ENCODE results near the gene CCDC63. TPM values are rescaled to one million over a fixed set of nuclear protein-coding genes. Genes with fewer than 3 reads are reported as not detected.

Gene CCDC63
- total RNA-seq, 2 experiments from 2014 or later, result not detected

DNA sequence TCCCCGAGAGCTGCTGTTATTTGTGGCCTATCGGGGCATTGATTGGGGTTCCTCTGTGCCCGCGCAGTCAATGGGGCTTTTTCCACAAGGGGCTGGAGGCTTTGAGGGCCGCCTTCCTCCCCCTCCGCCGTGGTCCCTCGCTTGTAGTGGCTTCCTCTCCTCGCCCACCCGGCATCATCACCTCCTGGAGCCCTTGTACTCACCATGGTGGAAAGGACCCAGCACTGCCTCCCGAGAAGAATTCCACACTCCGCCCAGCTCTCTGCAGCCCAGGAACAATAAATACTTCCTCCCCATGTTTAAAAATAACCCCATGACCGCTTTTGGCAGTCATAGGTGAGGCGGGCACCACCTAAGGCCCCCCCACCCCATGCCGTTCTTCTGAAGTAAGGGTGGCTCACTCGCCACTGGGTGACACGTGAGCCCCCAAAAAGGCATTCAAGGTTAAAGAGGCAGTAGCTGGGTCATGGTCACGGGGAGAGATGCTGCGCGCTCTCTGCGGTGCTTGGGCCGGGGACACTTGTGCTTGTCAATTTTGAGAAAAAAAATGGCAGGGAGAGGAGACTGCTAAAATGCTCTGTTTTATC is 73.6 kb downstream of the CCDC63 start, which contains the start of gene MYL2:
MYL2 (minus strand) TSS at position 256 of the 587 bp plus-strand sequence; CDS start at position 206, 50 bp downstream.
- no peaks in the 10 kb centered on the region for H3K4me1 Mint-ChIP-seq (ENCODE audit: low read depth)
- no peaks in the 10 kb centered on the region for H3K36me3 Mint-ChIP-seq (ENCODE audit: low read depth)

DNA sequence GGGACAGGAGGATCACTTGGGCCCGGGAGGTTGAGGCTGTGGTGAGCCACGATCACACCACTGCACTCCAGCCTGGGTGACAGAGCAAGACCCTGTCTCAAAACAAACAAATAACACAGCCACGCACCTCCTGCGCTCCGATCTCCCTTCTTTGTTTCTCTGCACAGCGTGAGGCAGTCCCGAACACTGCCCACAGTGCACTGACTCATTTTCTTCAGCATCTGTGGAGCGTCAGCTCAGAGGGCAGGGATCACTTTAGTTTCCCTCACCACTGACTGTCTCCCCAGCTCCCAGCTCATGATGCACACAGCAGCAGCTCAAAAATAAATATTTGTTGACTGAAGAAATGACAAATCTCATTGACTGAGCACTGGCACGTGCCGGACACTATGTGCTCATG is 74.5 kb downstream of the CCDC63 start:
- no peaks in the 10 kb centered on the region for H3K9me3 ChIP-seq (ENCODE audit: control insufficient read depth in 1 of 2, insufficient read depth in 1 of 2, low read length in 2 of 2)
- Mint-ChIP-seq H3K36me3 (ENCODE audit: low read depth) (no peaks in the 10 kb centered on the region), H3K9me3 (no peaks in the 10 kb centered on the region), H3K27ac (no peak overlapping the region), H3K4me1 (ENCODE audit: low read depth) (no peaks in the 10 kb centered on the region), H3K4me3 (no peak overlapping the region), H3K27me3 (peaks cover 17% of the 10 kb centered on the region)
- intact Hi-C loops (cut with DNase I, micrococcal nuclease), result no loop called here
- TF ChIP-seq, protein P1, sequence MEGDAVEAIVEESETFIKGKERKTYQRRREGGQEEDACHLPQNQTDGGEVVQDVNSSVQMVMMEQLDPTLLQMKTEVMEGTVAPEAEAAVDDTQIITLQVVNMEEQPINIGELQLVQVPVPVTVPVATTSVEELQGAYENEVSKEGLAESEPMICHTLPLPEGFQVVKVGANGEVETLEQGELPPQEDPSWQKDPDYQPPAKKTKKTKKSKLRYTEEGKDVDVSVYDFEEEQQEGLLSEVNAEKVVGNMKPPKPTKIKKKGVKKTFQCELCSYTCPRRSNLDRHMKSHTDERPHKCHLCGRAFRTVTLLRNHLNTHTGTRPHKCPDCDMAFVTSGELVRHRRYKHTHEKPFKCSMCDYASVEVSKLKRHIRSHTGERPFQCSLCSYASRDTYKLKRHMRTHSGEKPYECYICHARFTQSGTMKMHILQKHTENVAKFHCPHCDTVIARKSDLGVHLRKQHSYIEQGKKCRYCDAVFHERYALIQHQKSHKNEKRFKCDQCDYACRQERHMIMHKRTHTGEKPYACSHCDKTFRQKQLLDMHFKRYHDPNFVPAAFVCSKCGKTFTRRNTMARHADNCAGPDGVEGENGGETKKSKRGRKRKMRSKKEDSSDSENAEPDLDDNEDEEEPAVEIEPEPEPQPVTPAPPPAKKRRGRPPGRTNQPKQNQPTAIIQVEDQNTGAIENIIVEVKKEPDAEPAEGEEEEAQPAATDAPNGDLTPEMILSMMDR (IDR thresholded peaks at IDR 0.05), result no peak
- no peak for ATAC-seq (ENCODE audit: poor library complexity)
- POLR2A ChIA-PET, result no interaction called here
- H3K27ac ChIP-seq (ENCODE audit: low read depth in 1 of 2, low read length in 2 of 2), result no peak overlapping the region
- CTCF ChIA-PET, result no interaction called here
- H3K36me3 ChIP-seq (ENCODE audit: insufficient read depth, low read length), result no peaks in the 10 kb centered on the region
- H3K4me3 ChIP-seq (ENCODE audit: low read length), result no peak overlapping the region
- no peak for DNase-seq
- H3K27me3 ChIP-seq (ENCODE audit: control insufficient read depth in 1 of 2, insufficient read depth in 2 of 2, low read length in 2 of 2), result no peaks in the 10 kb centered on the region
- no peaks in the 10 kb centered on the region for H3K4me1 ChIP-seq (ENCODE audit: insufficient read depth, low read length)

More for the DNA sequence above, 73.6 kb downstream of the CCDC63 start, which contains the start of gene MYL2:
- H3K27ac ChIP-seq (ENCODE audit: low read depth in 1 of 2, low read length in 2 of 2), result no peak within 1 kb of the TSS
- Mint-ChIP-seq H3K27ac (no peak within 1 kb of the TSS), H3K27me3 (peaks cover 16% of the 10 kb centered on the region), H3K9me3 (no peaks in the 10 kb centered on the region), H3K4me3 (no peak within 1 kb of the TSS)
- CTCF ChIA-PET, result no interaction called here
- H3K4me3 ChIP-seq (ENCODE audit: low read length), result no peak within 1 kb of the TSS
- POLR2A ChIA-PET, result no interaction called here
- H3K27me3 ChIP-seq (ENCODE audit: control insufficient read depth in 1 of 2, insufficient read depth in 2 of 2, low read length in 2 of 2), result no peaks in the 10 kb centered on the region
- ATAC-seq (ENCODE audit: poor library complexity), result no peak
- TF ChIP-seq, protein P1 (IDR thresholded peaks at IDR 0.05), result no peak
- H3K36me3 ChIP-seq (ENCODE audit: insufficient read depth, low read length), result no peaks in the 10 kb centered on the region
- H3K9me3 ChIP-seq (ENCODE audit: control insufficient read depth in 1 of 2, insufficient read depth in 1 of 2, low read length in 2 of 2), result no peaks in the 10 kb centered on the region
- no peak for DNase-seq
- intact Hi-C loops (cut with DNase I, micrococcal nuclease), result no loop called here
- no peaks in the 10 kb centered on the region for H3K4me1 ChIP-seq (ENCODE audit: insufficient read depth, low read length)

- Mint-ChIP-seq H3K9me3 (no peaks in the 10 kb centered on the region), H3K27me3 (peaks cover 17% of the 10 kb centered on the region), H3K36me3 (ENCODE audit: low read depth) (no peaks in the 10 kb centered on the region), H3K4me3 (no peak overlapping the region), H3K4me1 (ENCODE audit: low read depth) (no peaks in the 10 kb centered on the region), H3K27ac (no peak overlapping the region)
- ChIA-PET CTCF (no interaction called here), POLR2A (no interaction called here)
- Histone ChIP-seq H3K27ac (ENCODE audit: low read depth in 1 of 2, low read length in 2 of 2) (no peak overlapping the region), H3K4me3 (ENCODE audit: low read length) (no peak overlapping the region), H3K36me3 (ENCODE audit: insufficient read depth, low read length) (no peaks in the 10 kb centered on the region), H3K9me3 (ENCODE audit: control insufficient read depth in 1 of 2, insufficient read depth in 1 of 2, low read length in 2 of 2) (no peaks in the 10 kb centered on the region), H3K27me3 (ENCODE audit: control insufficient read depth in 1 of 2, insufficient read depth in 2 of 2, low read length in 2 of 2) (no peaks in the 10 kb centered on the region), H3K4me1 (ENCODE audit: insufficient read depth, low read length) (no peaks in the 10 kb centered on the region)
- ATAC-seq (ENCODE audit: poor library complexity) (no peak), DNase-seq (no peak)
- TF ChIP-seq, protein P1 (IDR thresholded peaks at IDR 0.05), result no peak
- intact Hi-C loops (cut with DNase I, micrococcal nuclease), result no loop called here
These were observed 75.9 kb downstream of the CCDC63 start for GRCh38 chr12:110922652-110923051.

All from CD4-positive, alpha-beta T cell (primary cell).